HG02852 (cell line): ENCODE measurements around the gene ATP2A2.
"Not testable (repeated sequence)": the region's sequence is repeated elsewhere in the genome, so short reads cannot be mapped to it uniquely, and the experiment has no call there.

Source experiments
- ATAC-seq: cut with Tn5 transposase; IDR thresholded peaks from one replicate; pipeline ENCODE4 v1.9.1; 2021; ENCODE audit warnings: mild to moderate bottlenecking, moderate library complexity; ENCODE audit not compliant: unreplicated experiment

ATP2A2 gene

GRCh38 chr12:110340261-110340660, 59.2 kb downstream of the ATP2A2 start:
- ATAC-seq, result not testable (repeated sequence)

GRCh38 chr12:110340706-110341105, 59.7 kb downstream of the ATP2A2 start:
- no peak for ATAC-seq

GRCh38 chr12:110342157-110342556, 61.1 kb downstream of the ATP2A2 start:
- ATAC-seq, result no peak

GRCh38 chr12:110343114-110343513, 62.1 kb downstream of the ATP2A2 start:
- ATAC-seq, result no peak

- no peak for ATAC-seq
These were observed 62.9 kb downstream of the ATP2A2 start for GRCh38 chr12:110343736-110344555.

- ATAC-seq, result no peak
These were observed 63.6 kb downstream of the ATP2A2 start for GRCh38 chr12:110344657-110345056.

- ATAC-seq, result no peak
These were observed 64.2 kb downstream of the ATP2A2 start for GRCh38 chr12:110345176-110345661.

- no peak for ATAC-seq
These were observed 64.9 kb downstream of the ATP2A2 start for GRCh38 chr12:110345963-110346362.

- no peak for ATAC-seq
These were observed 66.7 kb downstream of the ATP2A2 start for GRCh38 chr12:110347767-110348166.

- no peak for ATAC-seq
These were observed 67.5 kb downstream of the ATP2A2 start for GRCh38 chr12:110348431-110349059.

- ATAC-seq, result no peak
These were observed 68.0 kb downstream of the ATP2A2 start for GRCh38 chr12:110349096-110349495.

GRCh38 chr12:110349514-110350151, 68.6 kb downstream of the ATP2A2 start:
- ATAC-seq, result no peak

- no peak for ATAC-seq
These were observed 70.1 kb downstream of the ATP2A2 start for GRCh38 chr12:110351119-110351518.

- no peak for ATAC-seq
These were observed 71.4 kb downstream of the ATP2A2 start for GRCh38 chr12:110352401-110352800.

GRCh38 chr12:110353211-110353965, 72.3 kb downstream of the ATP2A2 start:
- no peak for ATAC-seq

GRCh38 chr12:110354172-110354780, 73.2 kb downstream of the ATP2A2 start:
- no peak for ATAC-seq

- no peak for ATAC-seq
These were observed 74.0 kb downstream of the ATP2A2 start for GRCh38 chr12:110355073-110355472.

- not testable (repeated sequence) for ATAC-seq
These were observed 77.5 kb downstream of the ATP2A2 start for GRCh38 chr12:110358384-110359097.

- ATAC-seq, result no peak
These were observed 80.2 kb downstream of the ATP2A2 start for GRCh38 chr12:110361216-110361615.
